ENCODE results near the gene TULP4.
"Not testable (repeated sequence)": the region's sequence is repeated elsewhere in the genome, so short reads cannot be mapped to it uniquely, and the experiment has no call there.

Gene TULP4

GRCh38 chr6:158329531-158329930, 17.3 kb downstream of the TULP4 start:
- DNase-seq, result no peak

GRCh38 chr6:158330016-158330415, 17.8 kb downstream of the TULP4 start:
- DNase-seq, result no peak

GRCh38 chr6:158332237-158332636, 20.0 kb downstream of the TULP4 start:
- no peak for DNase-seq

- no peak for DNase-seq
Observed at GRCh38 chr6:158333094-158333493, 20.8 kb downstream of the TULP4 start.

GRCh38 chr6:158334534-158334933, 22.3 kb downstream of the TULP4 start:
- no peak for DNase-seq

- DNase-seq, result no peak
Observed at GRCh38 chr6:158337332-158337731, 25.1 kb downstream of the TULP4 start.

- DNase-seq, result no peak
Observed at GRCh38 chr6:158338311-158339112, 26.2 kb downstream of the TULP4 start.

GRCh38 chr6:158339197-158339596, 26.9 kb downstream of the TULP4 start:
- not testable (repeated sequence) for DNase-seq

- DNase-seq, result no peak
Observed at GRCh38 chr6:158340252-158340651, 28.0 kb downstream of the TULP4 start.

GRCh38 chr6:158344534-158344933, 32.3 kb downstream of the TULP4 start:
- DNase-seq, result no peak

- DNase-seq, result not testable (repeated sequence)
Observed at GRCh38 chr6:158345444-158345843, 33.2 kb downstream of the TULP4 start.

GRCh38 chr6:158347335-158347734, 35.1 kb downstream of the TULP4 start:
- peak; percentile 48 to 87 for DNase-seq

- DNase-seq, result not testable (repeated sequence)
Observed at GRCh38 chr6:158348737-158349504, 36.7 kb downstream of the TULP4 start.

- DNase-seq, result not testable (repeated sequence)
Observed at GRCh38 chr6:158349505-158350275, 37.4 kb downstream of the TULP4 start.

- DNase-seq, result not testable (repeated sequence)
Observed at GRCh38 chr6:158350731-158351130, 38.5 kb downstream of the TULP4 start.

- DNase-seq, result no peak
Observed at GRCh38 chr6:158353883-158354877, 41.9 kb downstream of the TULP4 start.

- DNase-seq, result peak in 1 of 2 experiments; percentile 30
Observed at GRCh38 chr6:158356586-158357546, 44.6 kb downstream of the TULP4 start.

- DNase-seq, result no peak
Observed at GRCh38 chr6:158357570-158358216, 45.4 kb downstream of the TULP4 start.

GRCh38 chr6:158358450-158359077, 46.3 kb downstream of the TULP4 start:
- peak; percentile 79 to 92 for DNase-seq

GRCh38 chr6:158361068-158361467, 48.8 kb downstream of the TULP4 start:
- peak; percentile 11 to 53 for DNase-seq

Data from NCI-H524 (cell line).